Right renal cortex interstitium (tissue), 3 donors: Measurements from ENCODE around the gene TYSND1. TPM values are rescaled to one million over a fixed set of nuclear protein-coding genes. Genes with fewer than 3 reads are reported as not detected.
"Not testable (repeated sequence)": the region's sequence is repeated elsewhere in the genome, so short reads cannot be mapped to it uniquely, and the experiment has no call there.

ENCODE experiments used
- DNase-seq, 3 donors: peaks; one replicate each; pipeline ENCODE4 v3.0.0-alpha.2; 2013; ENCODE audit warnings: low read depth in 3 of 3, low spot score in 2 of 3
- polyA plus RNA-seq, 3 donors: library from polyadenylated mRNA; unstranded; fragments of 120-200 nt; gene quantifications; one replicate each; pipeline ENCODE4 v1.2.1, GENCODE V29; 2013; ENCODE audit not compliant: insufficient read length in 3 of 3

Gene TYSND1, protein sequence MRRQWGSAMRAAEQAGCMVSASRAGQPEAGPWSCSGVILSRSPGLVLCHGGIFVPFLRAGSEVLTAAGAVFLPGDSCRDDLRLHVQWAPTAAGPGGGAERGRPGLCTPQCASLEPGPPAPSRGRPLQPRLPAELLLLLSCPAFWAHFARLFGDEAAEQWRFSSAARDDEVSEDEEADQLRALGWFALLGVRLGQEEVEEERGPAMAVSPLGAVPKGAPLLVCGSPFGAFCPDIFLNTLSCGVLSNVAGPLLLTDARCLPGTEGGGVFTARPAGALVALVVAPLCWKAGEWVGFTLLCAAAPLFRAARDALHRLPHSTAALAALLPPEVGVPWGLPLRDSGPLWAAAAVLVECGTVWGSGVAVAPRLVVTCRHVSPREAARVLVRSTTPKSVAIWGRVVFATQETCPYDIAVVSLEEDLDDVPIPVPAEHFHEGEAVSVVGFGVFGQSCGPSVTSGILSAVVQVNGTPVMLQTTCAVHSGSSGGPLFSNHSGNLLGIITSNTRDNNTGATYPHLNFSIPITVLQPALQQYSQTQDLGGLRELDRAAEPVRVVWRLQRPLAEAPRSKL
- polyA plus RNA-seq = 10 to 100 TPM in 2 of 3 donors, 1 to 10 TPM in 1; 9.1 to 11.5 (median 10.3) TPM

DNA sequence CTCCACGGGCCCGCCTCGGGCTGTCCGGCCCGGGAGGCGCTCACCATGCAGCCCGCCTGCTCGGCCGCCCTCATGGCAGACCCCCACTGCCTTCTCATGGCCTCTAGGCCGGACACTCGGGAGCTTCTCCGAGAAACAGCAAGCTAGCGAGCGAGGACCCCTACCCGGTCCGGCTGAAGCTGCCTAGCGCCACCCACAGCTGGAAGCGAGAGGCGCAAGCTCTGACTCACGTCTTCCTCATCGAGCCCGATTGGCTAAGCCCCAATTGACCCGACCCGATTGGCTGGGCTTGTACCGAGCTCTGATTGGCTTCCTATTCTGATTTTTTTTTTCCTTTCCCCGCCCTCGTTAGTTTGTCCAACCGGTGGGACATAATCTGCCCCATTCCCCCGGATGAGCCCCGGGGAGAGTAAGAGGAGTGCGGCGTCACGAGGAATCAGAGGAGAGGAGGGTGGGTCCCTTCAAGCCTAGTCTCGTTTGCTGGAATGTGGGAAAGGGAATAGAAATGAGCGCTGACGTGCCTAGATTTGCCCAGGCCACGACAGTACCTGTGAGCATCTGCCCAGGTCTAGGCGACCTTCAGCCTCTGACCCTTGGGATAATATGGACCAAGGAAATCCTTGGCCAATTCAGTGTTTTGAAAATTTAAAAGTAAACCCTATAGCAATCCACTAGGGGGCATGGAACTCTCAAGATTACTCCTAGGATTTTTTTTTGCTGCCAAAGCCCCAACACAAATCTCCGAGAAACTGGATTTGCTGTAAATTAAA is at the start of gene TYSND1:
Gene TYSND1 (minus strand): TSS at position 212 of the 770 bp plus-strand sequence. CDS start 114 bp downstream, at position 98.
- DNase-seq = peak; percentile 96 to 97 (median 97)

GRCh38 chr10:70193391-70193844 is 46.9 kb upstream of the TYSND1 start:
- no peak for DNase-seq

DNA sequence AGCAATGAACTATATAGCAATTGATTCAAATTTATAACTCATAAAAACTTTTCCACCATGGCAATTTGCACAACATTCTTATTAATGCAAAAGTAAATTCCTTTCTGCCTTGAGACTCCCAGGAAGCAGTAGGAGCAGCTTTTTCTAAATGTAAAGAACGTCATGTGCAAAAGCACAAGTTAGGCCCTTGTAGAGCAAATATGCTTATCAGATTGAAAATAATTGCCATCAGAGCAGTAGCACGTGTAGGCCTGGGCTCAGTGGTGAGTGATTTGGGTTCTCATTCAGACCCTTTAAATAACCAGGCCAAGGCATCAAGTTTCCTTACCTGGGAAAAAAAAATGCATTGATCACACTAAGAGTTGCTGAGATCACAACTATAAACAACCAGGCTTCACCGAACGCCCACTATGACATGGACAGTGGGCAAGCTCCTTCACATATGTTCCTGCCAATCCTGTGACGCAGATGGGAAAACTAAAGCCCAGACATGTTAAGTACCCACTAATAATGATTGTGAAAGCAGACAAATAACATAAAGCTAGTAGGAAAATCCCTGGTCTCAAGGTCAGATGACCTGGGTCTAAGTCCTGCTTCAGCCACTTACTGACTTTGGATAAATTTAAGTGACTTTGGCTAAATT is 45.9 kb upstream of the TYSND1 start:
- DNase-seq = no peak

GRCh38 chr10:70191972-70192305 is 45.4 kb upstream of the TYSND1 start:
- no peak for DNase-seq

- DNase-seq = no peak
Measured at GRCh38 chr10:70191161-70191971, 44.9 kb upstream of the TYSND1 start.

DNA sequence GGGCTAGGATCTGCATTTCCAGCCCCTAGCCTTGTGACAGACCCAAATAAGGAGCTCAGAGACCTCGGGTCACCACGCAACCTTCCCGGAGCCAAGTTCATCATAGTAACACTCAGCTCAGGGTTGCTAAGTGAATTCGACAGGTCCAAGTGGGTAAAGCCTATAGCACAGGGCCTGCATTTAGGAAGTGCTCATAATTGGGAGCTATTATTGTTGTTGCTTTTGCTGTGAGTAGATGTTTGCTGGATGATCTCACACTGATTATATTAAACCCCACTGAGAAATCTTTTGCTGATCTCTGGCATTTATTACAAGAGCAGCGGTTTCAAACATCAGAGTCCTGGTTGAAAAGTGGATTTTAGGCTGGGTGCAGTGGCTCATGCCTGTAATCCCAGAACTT is 44.1 kb upstream of the TYSND1 start:
- no peak for DNase-seq

GRCh38 chr10:70190102-70190501 is 43.6 kb upstream of the TYSND1 start:
- no peak for DNase-seq

- no peak for DNase-seq
Measured at GRCh38 chr10:70188768-70189167, 42.3 kb upstream of the TYSND1 start.

DNA sequence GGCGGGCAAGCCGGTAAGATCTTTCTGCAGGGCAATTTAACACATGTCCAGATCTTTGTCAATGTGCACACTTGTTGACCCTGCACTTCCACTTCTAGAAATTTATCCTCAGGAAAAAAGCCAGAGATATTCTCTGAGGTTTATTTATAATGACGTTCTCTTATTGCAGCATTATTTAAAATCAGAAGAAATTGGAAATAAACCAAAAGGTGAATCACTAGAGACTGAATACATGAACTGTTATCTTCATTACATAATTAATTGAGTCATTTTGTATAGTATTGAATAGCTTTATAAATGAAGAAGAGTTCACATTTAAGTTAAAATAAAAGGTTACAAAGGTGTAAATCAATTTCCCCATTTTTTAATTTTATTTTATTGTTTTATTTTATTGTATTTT is 40.1 kb upstream of the TYSND1 start:
- DNase-seq = no peak

DNA sequence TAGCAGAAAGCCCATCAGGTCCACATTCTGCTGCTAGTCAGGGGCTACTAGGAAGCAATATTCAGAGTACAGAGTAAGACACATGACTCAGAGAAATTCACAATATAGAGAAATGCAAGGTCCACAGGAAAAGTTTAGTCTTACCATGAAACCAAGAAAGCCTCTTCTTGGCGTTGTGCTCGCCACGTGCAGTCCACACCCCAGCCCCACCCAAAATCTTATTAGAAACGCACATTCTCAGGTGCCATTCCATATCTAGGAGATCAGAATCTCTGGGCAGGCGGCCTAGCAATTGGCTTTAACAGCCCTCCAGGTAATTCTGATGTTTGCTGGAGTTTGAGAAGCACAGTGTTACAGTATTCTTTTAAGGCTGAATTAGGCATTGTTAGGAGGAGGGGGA is 39.6 kb upstream of the TYSND1 start:
- no peak for DNase-seq

DNA sequence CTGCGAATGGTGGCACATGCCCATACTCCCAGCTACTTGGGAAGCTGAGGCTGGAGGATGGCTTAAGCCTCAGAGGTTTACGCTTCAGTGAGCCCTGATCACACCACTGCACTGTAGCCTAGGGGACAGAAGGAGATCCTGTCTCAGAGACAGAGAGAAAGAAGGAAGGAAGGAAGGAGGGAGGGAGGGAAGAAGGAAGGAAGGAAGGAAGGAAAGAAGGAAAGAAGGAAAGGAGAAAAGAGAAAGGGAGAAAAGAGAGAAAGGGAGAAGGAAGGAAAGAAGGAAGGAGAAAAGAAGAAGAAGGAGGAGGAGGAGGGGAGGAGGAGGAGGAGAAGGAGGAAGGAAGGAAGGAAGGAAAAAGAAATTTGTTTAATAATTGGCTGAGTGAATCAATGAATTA is 36.8 kb upstream of the TYSND1 start:
- no peak for DNase-seq

GRCh38 chr10:70179209-70179608 is 32.7 kb upstream of the TYSND1 start:
- DNase-seq = not testable (repeated sequence)

DNA sequence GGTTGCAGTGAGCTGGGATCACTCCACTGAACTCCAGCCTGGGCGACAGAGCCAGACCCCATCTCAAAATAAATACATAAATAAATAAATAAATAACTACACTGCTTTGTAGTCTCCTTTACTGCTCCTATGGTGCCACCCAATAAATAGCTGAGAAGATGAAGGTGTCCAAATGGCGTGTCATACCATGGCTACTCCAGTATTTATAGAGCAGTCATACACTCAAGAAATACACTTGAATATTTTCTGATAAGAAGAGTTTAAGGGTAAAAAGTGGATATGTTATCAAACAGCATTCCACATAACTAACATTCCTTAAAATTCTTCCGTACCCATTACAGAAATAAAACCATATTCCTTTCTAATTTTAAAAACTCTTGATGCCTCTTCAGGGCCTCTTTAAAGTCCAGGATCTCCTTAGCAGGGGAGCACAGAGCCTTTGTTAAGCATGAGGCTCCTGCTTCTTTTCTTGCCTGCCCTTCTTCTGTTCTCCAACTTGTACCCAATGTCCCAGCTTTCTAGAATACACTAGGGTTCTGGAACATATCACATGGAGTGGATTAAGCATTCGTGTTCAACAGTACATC is 31.7 kb upstream of the TYSND1 start:
- no peak for DNase-seq

- no peak for DNase-seq
Measured at GRCh38 chr10:70176441-70176840, 29.9 kb upstream of the TYSND1 start.

- DNase-seq = no peak
Measured at GRCh38 chr10:70175516-70175915, 29.0 kb upstream of the TYSND1 start.

- no peak for DNase-seq
Measured at GRCh38 chr10:70174058-70174741, 27.7 kb upstream of the TYSND1 start.

DNA sequence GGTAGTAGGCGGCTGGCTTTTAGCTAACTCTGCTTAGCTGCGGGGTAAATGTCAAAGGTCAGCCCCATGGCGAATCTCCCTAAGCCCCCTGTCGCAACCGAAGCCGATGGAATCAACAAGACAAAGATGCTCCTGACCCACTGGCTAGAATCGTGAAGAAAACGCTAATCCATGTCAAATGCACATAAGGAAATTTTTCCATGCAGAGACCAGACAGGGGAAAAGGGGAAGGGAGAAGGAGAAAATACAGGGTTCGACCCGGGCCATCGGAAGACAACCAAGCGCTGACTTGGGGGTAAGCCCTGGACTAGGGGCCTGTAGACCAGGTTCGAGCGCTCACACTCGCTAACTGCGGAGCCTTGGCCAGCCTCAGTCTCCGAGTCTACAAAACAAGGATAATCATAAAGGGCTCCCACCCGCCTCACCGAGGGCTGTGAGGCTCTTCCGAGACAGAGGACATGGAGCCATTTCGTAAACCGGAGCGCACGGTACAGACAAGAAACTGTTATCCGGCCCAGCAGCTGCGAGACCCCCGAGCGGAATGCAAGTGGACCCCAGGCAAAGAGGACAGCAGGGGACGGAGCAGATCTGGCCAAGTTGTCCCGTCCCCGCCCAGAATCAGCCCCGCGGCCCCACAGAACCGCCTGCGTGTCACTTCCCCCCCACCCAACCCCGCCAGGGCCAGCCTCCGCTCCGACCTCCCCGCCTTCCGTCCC is 23.3 kb upstream of the TYSND1 start:
- no peak for DNase-seq

- DNase-seq = no peak
Measured at GRCh38 chr10:70169011-70169410, 22.5 kb upstream of the TYSND1 start.

DNA sequence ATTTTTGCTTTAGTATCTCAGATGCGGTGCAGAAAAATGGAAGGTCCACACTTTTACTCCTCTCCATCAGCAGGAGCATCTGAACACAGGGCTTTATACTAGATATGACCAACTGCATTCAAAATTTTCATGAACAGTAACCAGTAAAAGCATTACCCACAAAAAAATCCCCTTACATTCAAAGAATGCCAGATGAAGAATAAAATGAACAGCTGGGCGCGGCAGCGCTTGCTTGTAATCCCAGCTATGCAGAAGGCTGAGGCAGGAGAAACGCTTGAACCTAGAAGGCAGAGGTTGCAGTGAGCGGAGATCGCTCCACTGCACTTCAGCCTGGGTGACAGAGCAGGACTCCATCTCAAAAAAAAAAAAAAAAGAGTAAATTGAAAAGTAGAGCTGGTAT is 20.7 kb upstream of the TYSND1 start:
- DNase-seq = no peak
